ENCODE measurements around the gene ZSCAN22.

GRCh38 chr19:58380662-58381459 is 54.1 kb downstream of the ZSCAN22 start, which contains the start of gene ZNF837:
- TF ChIP-seq CTCF (IDR thresholded peaks at IDR 0.05) (peak in 3 of 4 experiments; percentile 23 to 44 (median 27)), POLR2A (IDR thresholded peaks at IDR 0.05) (peak; percentile 90 to 92), EP300 (IDR thresholded peaks at IDR 0.05) (no peak), POLR2AphosphoS5 (IDR thresholded peaks at IDR 0.05) (peak; percentile 75)

Measured in gastroesophageal sphincter (tissue), 3 donors.